Endometrial microvascular endothelial cells (primary cell): Measurements from ENCODE around the gene CRB1. TPM values are rescaled to one million over a fixed set of nuclear protein-coding genes. Genes with fewer than 3 reads are reported as not detected.

ENCODE experiments used
- in situ Hi-C: cut with HindIII; loops from 2 replicates; pipeline ENCODE4 v1.10.0; 2017; ENCODE audit warnings: low sequenced_read_pairs, low pct_unique_long_range_greater_than_20kb; ENCODE audit errors: inconsistent ontology term
- total RNA-seq: library from RNA; depleted of rRNA; stranded (reverse); fragments of >200 nt; gene quantifications from one replicate; pipeline ENCODE4 v1.2.3, GENCODE V29; 2015; ENCODE audit errors: inconsistent ontology term

CRB1 gene
- total RNA-seq = not detected

DNA sequence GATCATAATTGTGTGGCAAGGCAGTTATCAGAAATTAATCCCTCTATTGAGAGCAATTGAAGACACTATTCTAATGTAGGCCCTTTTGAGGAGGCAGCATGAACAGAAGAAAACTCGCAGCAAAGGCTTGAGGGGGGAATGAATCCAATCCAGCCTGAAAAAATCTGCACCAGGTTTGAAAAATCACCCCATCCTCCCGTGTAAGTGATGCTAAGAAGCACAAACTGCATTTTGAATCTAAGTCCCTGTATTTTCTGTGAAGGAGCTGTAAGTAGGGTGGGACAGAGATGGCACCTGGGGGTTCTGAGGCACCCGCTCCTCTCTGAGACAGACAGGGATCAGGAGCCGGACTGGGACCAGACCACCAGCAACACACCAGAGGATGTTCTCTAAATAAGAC lies at the start of gene CRB1:
Gene CRB1 (plus strand): TSS at position 241 of the 400 bp plus-strand sequence. CDS start 161 bp downstream, outside the sequence.
- in situ Hi-C loops = no loop called here

DNA sequence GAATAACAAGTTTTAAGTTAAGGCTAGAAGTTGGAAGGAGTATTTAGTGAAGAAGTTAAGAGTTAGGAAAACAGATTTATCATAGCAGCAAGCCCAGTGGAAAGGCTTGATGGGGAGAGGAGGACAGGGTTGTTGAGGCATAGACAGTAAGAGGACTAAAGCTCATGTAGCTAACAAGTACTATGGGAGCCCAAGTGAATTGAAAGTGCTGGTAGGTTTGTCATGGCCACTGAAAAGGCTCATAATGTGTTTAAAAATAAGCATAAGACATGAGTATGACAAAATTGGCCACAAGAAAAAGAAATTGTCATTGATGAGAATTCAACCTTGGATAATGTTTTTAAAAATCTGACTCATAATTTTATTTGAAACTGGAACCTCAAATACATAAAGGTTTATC lies 49.2 kb upstream of the CRB1 start:
- in situ Hi-C loops = no loop called here

DNA sequence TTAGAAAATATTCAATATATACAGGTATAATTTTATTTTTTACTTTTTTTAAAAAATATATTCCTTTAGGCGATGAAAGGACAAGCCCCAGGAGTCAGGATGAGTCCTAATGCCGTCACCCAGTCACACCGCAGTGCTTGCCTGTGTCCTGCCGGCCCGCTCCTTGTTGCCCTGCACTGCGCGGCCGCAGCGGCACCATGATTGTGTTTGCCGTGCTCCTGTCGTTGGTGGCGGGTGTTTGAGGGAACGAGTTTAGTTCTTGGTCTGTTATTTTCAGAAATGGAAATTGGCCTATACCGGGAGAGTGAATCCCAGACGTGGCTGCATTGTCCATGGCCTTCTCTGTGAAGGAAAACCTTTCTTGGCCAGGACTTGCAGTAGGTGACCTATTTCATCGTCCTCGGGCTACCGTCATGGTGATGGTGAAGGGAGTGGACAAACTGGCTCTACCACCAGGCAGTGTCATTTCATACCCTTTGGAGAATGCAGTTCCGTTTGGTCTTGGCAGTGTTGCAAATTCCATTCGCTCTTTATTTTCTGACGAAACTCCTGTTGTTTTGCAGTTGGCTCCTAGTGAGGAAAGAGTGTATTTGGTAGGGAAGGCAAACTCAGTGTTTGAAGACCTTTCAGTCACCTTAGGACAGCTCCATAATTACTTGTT lies 45.9 kb upstream of the CRB1 start:
- in situ Hi-C loops = no loop called here

DNA sequence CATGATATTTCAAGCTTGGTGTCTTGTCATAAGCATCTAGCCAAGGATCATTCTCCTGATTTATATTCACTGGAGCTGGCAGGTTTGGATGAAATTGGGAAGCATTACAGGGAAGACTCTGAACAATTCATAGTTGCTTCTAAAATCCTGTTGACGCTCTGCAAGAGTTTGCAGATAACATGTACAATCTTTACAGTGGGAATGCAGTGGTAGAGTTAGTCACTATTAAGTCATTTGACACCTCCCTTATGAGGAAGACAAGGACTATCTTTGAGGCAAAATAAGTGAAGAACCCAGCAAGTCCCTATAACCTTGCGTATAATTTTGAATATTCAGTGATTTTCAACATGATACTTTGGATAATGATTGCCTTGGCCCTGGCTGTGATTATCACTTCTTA lies 45.3 kb upstream of the CRB1 start:
- in situ Hi-C loops = no loop called here

GRCh38 chr1:197224160-197224559 lies 43.9 kb upstream of the CRB1 start:
- in situ Hi-C loops = no loop called here

DNA sequence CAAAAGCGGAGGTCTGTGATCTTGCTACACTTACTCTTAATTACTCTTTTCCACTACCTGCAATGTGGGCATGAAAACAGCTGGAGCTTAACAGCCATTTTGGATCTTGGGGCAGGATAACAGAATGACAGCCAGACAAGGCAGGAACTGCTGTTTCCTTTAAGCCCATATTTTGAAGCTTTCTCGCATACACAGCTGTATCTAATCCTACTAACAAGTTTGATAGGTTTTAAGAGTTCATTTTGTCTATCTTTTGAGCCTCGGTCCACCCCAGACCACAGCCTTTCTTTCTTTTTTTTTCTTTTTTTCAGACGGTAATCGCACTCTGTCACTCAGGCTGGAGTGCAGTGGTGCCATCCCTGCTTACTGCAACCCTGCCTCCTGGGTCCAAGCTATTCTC lies 42.4 kb upstream of the CRB1 start:
- in situ Hi-C loops = no loop called here

DNA sequence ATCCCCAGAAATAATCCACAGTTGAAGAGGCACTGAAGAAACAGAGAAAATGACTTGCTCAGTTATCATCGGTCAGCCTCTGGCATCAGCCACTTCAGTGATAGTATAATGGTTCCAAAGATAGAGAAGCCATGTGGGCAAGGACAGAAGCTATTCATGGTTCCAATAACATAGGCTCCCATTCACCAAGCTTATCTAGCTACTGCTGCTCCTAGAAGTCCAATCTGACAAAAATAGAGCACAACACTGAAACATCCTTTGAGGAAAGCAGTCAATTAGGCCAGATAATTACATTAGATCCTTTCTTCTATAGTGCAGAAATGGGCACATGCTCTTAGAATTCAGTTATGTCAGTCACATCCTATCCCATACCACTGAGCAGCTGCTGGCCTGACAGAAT lies 33.5 kb upstream of the CRB1 start:
- in situ Hi-C loops = no loop called here

GRCh38 chr1:197235355-197235754 lies 32.7 kb upstream of the CRB1 start:
- in situ Hi-C loops = no loop called here

DNA sequence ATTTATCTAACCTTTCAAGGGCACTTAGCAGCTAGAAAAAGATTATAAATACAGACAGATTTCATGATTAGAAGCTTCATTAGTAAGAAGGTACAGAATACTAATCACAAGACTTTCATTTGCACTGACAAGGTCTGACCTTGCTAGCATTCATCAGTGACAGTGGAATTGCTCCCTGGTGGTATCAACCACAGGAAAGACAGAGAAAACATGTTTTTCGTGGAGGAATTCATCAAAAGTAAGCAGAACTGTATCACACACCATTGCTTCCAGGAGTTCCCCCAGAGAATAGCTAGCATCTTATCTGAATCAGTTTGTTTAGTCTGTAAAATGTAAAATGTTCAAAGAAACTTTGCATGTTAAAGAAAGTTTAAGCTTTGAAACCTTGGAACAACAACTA lies 20.6 kb upstream of the CRB1 start:
- in situ Hi-C loops = no loop called here

DNA sequence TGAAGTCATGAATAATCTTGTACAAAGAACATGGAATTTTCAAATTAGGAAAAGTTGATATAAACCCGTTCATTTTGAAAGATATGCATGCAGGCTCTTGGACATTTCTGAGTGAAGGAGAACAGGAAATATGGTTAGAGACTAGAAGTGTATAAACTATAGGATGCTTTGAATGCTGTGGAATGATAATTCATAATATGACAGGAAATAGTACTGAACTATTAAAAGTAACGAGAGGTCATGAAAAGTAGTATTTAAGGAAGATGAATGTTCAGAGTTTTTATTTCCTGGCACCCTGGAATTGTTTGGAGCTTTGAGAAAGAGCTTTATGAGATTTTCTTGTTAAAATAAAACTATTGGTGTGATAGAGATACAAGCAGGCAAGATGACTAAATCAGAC lies 18.7 kb upstream of the CRB1 start:
- in situ Hi-C loops = no loop called here

DNA sequence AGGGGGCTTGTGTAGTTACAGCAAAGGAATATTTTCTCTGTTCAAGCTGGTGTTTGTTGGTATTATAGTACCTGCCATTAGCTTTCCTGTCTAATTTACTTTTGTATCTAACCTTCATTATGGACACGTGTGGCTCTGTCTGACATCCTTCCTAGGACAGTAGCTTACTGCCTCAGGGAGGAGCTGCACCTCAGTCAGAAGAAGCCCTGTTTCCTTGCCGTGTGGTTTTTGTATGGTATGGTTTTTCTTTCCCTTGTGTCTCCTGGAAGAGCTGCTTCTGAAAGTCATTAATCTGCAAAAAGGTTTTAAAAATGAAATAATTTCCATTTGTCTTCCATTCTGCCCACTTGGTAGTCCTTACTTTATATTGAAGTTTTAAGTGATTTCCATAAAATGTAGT lies 17.4 kb upstream of the CRB1 start:
- in situ Hi-C loops = no loop called here

- in situ Hi-C loops = no loop called here
Observed at GRCh38 chr1:197252973-197253372, 15.1 kb upstream of the CRB1 start.

DNA sequence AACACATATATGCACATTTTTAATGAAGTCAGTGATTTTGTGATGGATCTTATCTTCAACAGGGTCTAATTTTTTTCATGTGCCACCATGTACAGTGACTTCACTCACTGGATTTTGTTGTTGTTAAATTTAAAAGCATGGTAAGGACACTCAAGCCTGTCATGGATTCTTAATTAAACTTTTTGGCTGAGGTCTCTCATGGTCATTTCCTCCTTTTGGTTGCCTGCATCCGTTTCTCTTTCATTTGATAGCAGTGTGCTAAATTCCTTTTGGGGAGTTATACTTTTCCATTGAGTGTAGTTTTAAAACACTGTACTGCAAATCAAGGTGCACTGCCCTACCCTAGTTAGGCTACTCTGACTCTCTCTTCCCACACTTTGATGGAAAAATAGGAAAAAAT lies 13.2 kb upstream of the CRB1 start:
- in situ Hi-C loops = no loop called here

- in situ Hi-C loops = no loop called here
Observed at GRCh38 chr1:197264936-197265567, 3.0 kb upstream of the CRB1 start.

GRCh38 chr1:197269053-197269452 lies 1.0 kb downstream of the CRB1 start:
- in situ Hi-C loops = no loop called here

- in situ Hi-C loops = no loop called here
Observed at GRCh38 chr1:197272791-197273190, 4.7 kb downstream of the CRB1 start.

DNA sequence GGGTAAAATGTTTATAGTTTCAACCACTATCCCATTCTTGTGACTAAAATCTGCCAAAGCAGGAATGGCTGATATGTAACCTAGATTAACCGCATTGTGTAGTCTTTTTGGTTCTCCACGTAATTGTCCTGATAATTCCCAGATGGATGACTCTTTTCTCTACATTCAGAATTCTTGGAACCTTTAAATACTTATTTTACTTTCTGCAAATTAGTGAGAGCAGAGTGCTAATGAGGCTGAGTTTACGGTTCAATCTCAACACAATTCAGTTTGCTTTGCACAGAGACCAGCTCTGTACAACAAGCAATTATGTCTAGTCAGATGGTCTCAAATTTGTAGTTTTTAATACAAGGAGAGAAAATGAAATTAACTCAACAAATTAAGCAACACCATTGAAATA lies 9.1 kb downstream of the CRB1 start:
- in situ Hi-C loops = no loop called here

GRCh38 chr1:197284325-197284724 lies 16.3 kb downstream of the CRB1 start:
- in situ Hi-C loops = no loop called here

DNA sequence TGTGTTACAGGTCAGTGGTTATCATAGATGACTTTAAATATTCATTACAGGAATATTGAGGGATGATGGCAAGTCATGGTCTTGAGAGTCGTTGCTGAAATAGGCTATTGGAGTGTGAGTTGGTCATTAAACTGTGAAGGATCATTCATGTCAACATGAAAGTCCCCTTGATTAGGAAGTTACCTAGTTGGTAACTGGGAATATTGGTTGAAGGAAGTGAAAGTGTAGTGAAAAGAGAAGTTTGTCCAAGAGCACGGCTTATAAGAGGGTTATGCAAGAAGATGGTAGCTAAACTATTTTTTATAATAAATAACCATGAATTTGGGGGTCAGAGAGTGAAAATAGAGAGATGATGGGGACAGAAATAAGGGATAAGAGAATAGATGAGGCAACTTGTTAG lies 16.9 kb downstream of the CRB1 start:
- in situ Hi-C loops = no loop called here

DNA sequence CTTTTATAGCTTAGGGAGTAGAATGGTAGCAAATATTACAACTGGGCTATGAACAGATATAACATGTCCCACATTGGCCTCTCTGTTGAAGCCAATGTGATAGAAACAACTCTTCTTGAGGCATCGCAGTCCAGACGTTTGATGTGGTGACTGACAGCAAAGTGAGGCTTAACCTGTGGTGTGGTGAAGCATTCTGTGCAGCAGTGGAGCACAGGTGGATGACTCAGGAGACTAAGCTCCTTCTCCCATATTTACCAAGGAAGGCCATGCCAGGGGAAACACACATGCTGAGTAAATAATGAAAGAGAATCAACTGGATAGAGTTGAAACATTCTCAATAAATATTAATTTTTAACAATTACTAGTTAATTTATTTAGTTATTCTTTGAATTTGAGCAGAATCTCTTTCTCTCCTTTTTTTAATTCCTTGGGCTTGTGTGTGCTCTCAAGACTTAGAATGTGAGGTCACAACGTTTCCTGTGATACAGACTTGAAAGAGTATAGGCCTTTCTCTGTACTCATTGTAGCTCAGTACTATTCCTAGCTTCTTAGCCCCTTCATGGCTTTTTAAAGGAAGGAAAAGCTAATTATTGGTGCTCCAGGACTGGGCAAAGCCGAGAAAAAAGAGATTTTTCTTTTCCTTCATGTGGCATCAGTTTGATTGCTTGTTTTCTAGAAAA lies 17.6 kb downstream of the CRB1 start:
- in situ Hi-C loops = no loop called here
